Transverse colon (tissue), 4 donors: ENCODE results near the gene CEP104. TPM values are rescaled to one million over a fixed set of nuclear protein-coding genes. Genes with fewer than 3 reads are reported as not detected.

Experiments used
- DNase-seq: peaks from one replicate; pipeline ENCODE4 v3.0.0-alpha.2; 2019
- H3K27ac ChIP-seq, 4 donors: fragments of 200-600 bp; sonication (generic); 2 replicates each; pipeline ENCODE4 v1.5.1; 2016 to 2018; ENCODE audit warnings: inconsistent platforms in 4 of 4
- H3K27me3 ChIP-seq: fragments of 200-600 bp; sonication (generic); 2 replicates; pipeline ENCODE4 v1.5.1; 2017; ENCODE audit warnings: inconsistent platforms
- H3K36me3 ChIP-seq, 4 donors: fragments of 200-600 bp; sonication (generic); 2 replicates each; pipeline ENCODE4 v1.5.1; 2017 to 2019; ENCODE audit warnings: inconsistent platforms in 4 of 4
- H3K4me1 ChIP-seq, 4 donors: fragments of 200-600 bp; sonication (generic); 2 replicates each; pipeline ENCODE4 v1.5.1; 2017 to 2020; ENCODE audit warnings: inconsistent platforms in 4 of 4
- H3K4me3 ChIP-seq, 4 donors: fragments of 200-600 bp; sonication (generic); 1 replicate in 1 of 4; 2 replicates in 3 of 4; pipeline versions ENCODE4 v1.5.1 to v1.6.1; 2017 to 2019; ENCODE audit warnings: inconsistent platforms in 4 of 4
- H3K9me3 ChIP-seq, 2 donors: fragments of 200-600 bp; sonication (generic); 2 replicates each; pipeline ENCODE4 v1.5.1; 2017 to 2019; ENCODE audit warnings: inconsistent platforms in 2 of 2
- EP300 ChIP-seq: sonication (generic); formaldehyde crosslinking; IDR thresholded peaks from one replicate; pipeline ENCODE4 v1.6.1; 2017; ENCODE audit warnings: antibody characterized with exemption, low read depth
- POLR2A ChIP-seq: fragments of 450-650 bp; IDR thresholded peaks from one replicate; pipeline ENCODE4 v1.6.1; 2016; ENCODE audit warnings: antibody characterized with exemption, mild to moderate bottlenecking, moderate library complexity
- POLR2AphosphoS5 ChIP-seq, 3 donors: sonication (generic); formaldehyde crosslinking; IDR thresholded peaks; one replicate each; pipeline ENCODE4 v1.6.1; 2016; ENCODE audit warnings: antibody characterized with exemption in 3 of 3
- WGBS, 2 donors: methylation state at CpG; one replicate each; pipeline ENCODE4 v1.1.5; 2018; ENCODE audit warnings: low coverage in 1 of 2; 5-methylcytosine and 5-hydroxymethylcytosine counted together
- in situ Hi-C, 4 donors: fragments of 200-750 bp; cut with MboI; loops; one replicate each; pipeline versions ENCODE4 v1.15.0 to v1.15.1; 2017; ENCODE audit warnings: low sequenced_read_pairs in 3 of 4, low pct_ligation_motif_present in 1 of 4, low pct_unique_long_range_greater_than_20kb in 1 of 4
- intact Hi-C: fragments of 100-400 bp; cut with DNase I; formaldehyde crosslinking; loops from one replicate; pipeline ENCODE4 v1.15.1; 2023; ENCODE audit warnings: low total_unique reads
- total RNA-seq, 4 donors: library from RNA; depleted of rRNA; stranded (reverse); fragments of >200 nt; gene quantifications; one replicate each; pipeline ENCODE4 v1.1.0, GENCODE V29; 2016
- TF ChIP-seq, protein P1 (sequence below), 5 experiments: fragments of 200-600 bp in 3 of 5; fragments of 450-650 bp in 2 of 5; sonication (generic) in 3 of 5; IDR thresholded peaks; 1 replicate in 2 of 5; 2 replicates in 3 of 5; pipeline ENCODE4 v1.5.1; 2016 to 2017; ENCODE audit warnings: antibody characterized with exemption in 5 of 5, inconsistent platforms in 3 of 5, mild to moderate bottlenecking in 2 of 5, moderate library complexity in 1 of 5

CEP104 gene
- total RNA-seq, 4 donors from 2014 or later, result 34.4 to 57.7 (median 43.5) TPM

DNA sequence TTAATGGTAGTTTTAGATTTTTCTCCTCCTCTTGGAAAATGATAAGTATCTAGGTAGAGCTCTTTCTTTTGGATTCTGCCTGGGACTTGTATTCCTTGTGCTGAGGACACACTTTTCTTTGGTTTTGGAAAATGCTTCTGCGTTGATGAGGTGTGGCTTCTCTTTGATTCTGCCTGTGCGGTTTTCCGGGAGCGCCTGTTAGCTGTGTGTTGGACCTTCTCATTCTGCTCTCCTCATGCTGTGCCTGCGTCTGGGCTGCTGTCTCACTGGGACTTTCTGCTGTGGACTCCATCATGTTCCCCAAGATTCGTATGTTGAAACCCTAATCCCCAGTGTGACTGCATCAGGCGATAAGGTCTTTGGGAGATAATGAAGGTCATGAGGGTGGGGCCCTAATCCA, 22.1 kb upstream of the CEP104 start:
- peaks cover 6 to 9% of the 10 kb centered on the region in 2 donors for H3K9me3 ChIP-seq
- 96% methylated on average over 7 of the region's 7 CpGs; no CpG with 5 or more reads in 1 of the 2 donors for WGBS, 2 donors
- no peak overlapping the region for H3K4me3 ChIP-seq
- H3K27me3 ChIP-seq, result no peaks in the 10 kb centered on the region
- DNase-seq, result no peak
- H3K4me1 ChIP-seq, result no peaks in the 10 kb centered on the region
- TF ChIP-seq, protein P1, sequence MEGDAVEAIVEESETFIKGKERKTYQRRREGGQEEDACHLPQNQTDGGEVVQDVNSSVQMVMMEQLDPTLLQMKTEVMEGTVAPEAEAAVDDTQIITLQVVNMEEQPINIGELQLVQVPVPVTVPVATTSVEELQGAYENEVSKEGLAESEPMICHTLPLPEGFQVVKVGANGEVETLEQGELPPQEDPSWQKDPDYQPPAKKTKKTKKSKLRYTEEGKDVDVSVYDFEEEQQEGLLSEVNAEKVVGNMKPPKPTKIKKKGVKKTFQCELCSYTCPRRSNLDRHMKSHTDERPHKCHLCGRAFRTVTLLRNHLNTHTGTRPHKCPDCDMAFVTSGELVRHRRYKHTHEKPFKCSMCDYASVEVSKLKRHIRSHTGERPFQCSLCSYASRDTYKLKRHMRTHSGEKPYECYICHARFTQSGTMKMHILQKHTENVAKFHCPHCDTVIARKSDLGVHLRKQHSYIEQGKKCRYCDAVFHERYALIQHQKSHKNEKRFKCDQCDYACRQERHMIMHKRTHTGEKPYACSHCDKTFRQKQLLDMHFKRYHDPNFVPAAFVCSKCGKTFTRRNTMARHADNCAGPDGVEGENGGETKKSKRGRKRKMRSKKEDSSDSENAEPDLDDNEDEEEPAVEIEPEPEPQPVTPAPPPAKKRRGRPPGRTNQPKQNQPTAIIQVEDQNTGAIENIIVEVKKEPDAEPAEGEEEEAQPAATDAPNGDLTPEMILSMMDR (IDR thresholded peaks at IDR 0.05), result no peak
- TF ChIP-seq EP300 (no peak), POLR2A (no peak), POLR2AphosphoS5 (IDR thresholded peaks at IDR 0.05) (no peak)
- H3K27ac ChIP-seq, result no peak overlapping the region
- in situ Hi-C loops (no loop called here), intact Hi-C loops (no loop called here)
- H3K36me3 ChIP-seq, result peaks cover 0 to 30% (median 6%) of the 10 kb centered on the region in 4 donors

DNA sequence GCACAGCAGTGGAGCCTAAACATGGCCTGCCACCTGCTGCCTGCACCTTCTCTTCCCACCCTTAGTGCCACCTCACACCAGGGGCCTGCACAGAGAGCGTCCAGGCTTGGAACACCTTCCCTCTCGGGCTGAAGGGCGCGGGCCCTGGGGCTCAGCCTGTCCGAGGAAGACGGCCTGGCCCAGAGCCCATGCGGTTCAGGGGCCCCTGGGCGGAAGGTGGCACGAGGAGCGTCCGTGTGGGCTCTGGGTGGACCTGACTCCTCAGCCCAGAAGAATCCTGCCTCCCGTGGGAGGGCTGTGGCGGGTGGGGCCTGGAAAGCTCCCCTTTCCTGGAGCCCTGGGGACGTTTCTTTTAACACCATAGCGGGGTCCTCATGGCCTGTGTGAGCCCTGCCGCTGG, 19.7 kb upstream of the CEP104 start:
- TF ChIP-seq POLR2AphosphoS5 (IDR thresholded peaks at IDR 0.05) (no peak), EP300 (no peak), POLR2A (no peak)
- TF ChIP-seq, protein P1 (IDR thresholded peaks at IDR 0.05), result no peak
- in situ Hi-C loops, result no loop called here

DNA sequence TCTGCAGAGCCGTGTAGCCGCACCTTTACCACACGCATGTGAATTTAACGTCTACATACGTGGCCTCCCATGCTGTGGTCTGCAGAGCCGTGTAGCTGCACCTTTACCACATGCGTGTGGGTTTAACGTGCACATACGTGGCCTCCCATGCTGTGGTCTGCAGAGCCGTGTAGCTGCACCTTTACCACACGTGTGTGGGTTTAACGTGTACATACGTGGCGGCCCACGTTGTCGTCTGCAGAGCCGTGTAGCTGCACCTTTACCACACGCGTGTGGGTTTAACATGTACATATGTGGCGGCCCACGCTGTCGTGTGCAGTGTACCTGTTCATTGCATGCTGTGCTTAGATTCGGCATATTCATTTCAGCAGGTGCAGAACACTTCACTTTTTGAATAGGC, 17.7 kb upstream of the CEP104 start:
- intact Hi-C loops, result no loop called here
- Histone ChIP-seq H3K4me1 (no peaks in the 10 kb centered on the region), H3K27me3 (no peaks in the 10 kb centered on the region), H3K36me3 (peaks cover 0 to 32% (median 6%) of the 10 kb centered on the region in 4 donors), H3K9me3 (peaks cover 6 to 9% of the 10 kb centered on the region in 2 donors), H3K4me3 (no peak overlapping the region), H3K27ac (no peak overlapping the region)
- in situ Hi-C loops, result no loop called here
- TF ChIP-seq, protein P1 (IDR thresholded peaks at IDR 0.05), result no peak
- TF ChIP-seq POLR2A, result no peak
- TF ChIP-seq EP300, result no peak
- no peak for TF ChIP-seq POLR2AphosphoS5 (IDR thresholded peaks at IDR 0.05)
- no peak for DNase-seq
- 88 to 100% methylated on average over 1 to 23 of the region's 23 CpGs for WGBS, 2 donors

More for the DNA sequence above, 19.7 kb upstream of the CEP104 start:
- intact Hi-C loops, result no loop called here
- Histone ChIP-seq H3K4me3 (no peak overlapping the region), H3K36me3 (peaks cover 0 to 33% (median 6%) of the 10 kb centered on the region in 4 donors), H3K4me1 (no peaks in the 10 kb centered on the region), H3K27me3 (no peaks in the 10 kb centered on the region), H3K9me3 (peaks cover 6 to 9% of the 10 kb centered on the region in 2 donors), H3K27ac (no peak overlapping the region)
- 92% methylated on average over 16 of the region's 16 CpGs; no CpG with 5 or more reads in 1 of the 2 donors for WGBS, 2 donors
- no peak for DNase-seq

DNA sequence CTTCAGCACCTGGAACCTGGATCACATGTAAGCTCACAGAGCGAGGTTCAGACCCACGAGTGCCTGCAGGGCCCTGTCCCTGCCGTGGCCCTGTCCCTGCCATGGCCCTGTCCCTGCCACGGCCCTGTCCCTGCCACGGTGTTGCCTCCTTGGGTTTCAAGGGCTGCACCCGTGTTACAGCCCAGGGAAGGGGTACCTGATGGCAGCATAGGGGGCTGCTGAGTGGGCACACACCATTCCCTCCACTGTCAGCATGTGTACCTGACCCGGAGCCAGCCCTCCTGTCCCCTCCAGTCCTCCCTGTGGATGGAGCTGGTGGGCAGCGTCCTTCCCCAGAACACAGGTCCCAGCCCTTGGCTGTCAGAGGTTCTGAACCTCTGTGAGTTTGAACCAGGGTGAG, 15.5 kb upstream of the CEP104 start:
- Histone ChIP-seq H3K27ac (no peak overlapping the region), H3K4me1 (no peaks in the 10 kb centered on the region), H3K9me3 (no peaks in the 10 kb centered on the region), H3K4me3 (no peak overlapping the region), H3K27me3 (no peaks in the 10 kb centered on the region), H3K36me3 (peaks cover 0 to 16% (median 0%) of the 10 kb centered on the region in 4 donors)
- in situ Hi-C loops (no loop called here), intact Hi-C loops (no loop called here)
- DNase-seq, result no peak
- 93% methylated on average over 7 of the region's 8 CpGs; no CpG with 5 or more reads in 1 of the 2 donors for WGBS, 2 donors
- TF ChIP-seq, protein P1 (IDR thresholded peaks at IDR 0.05), result no peak
